Measurements from ENCODE around the gene ACIN1. TPM values are rescaled to one million over a fixed set of nuclear protein-coding genes. Genes with fewer than 3 reads are reported as not detected.
A peak's percentile ranks its signal among the peaks of the same experiment; 100 is the strongest.

Gene ACIN1
- total and polyA plus RNA-seq, 9 of the 15 experiments (the other 6 are each of a cell fraction or from before 2014, with no cell fraction given) = 5.0 to 196 (median 129) TPM

- TF ChIP-seq CREB1 (IDR thresholded peaks at IDR 0.05) (0 out of 2 replicates have a peak, but pooled peaks have one; percentile 11), CREB1 (CRISPR knock-in tag; IDR thresholded peaks at IDR 0.05) (peak; percentile 18; the same call in 1 of the 2 replicates), PRPF4 (IDR thresholded peaks at IDR 0.05; ENCODE audit: insufficient read depth, low read depth, low read length, poor library complexity, severe bottlenecking) (no peak), TEAD4 (IDR thresholded peaks at IDR 0.05; ENCODE audit: low read length) (no peak), TEAD4 (CRISPR knock-in tag; IDR thresholded peaks at IDR 0.05; ENCODE audit: borderline replicate concordance) (no peak), NR2F6 (CRISPR knock-in tag; IDR thresholded peaks at IDR 0.05) (no peak), POLR2B (IDR thresholded peaks at IDR 0.05; ENCODE audit: low read depth, partially characterized antibody) (peak; percentile 92), CHCHD3 (CRISPR knock-in tag; IDR thresholded peaks at IDR 0.05) (no peak), KLF1 (tag; IDR thresholded peaks at IDR 0.05) (no peak), USF1 (CRISPR knock-in tag; IDR thresholded peaks at IDR 0.05) (no peak), SPI1 (IDR thresholded peaks at IDR 0.05; ENCODE audit: borderline replicate concordance, low read depth, low read length) (no peak), ZBED1 (IDR thresholded peaks at IDR 0.05) (no peak), ILK (tag; IDR thresholded peaks at IDR 0.05; ENCODE audit: borderline replicate concordance, low read depth) (no peak), THAP7 (CRISPR knock-in tag; IDR thresholded peaks at IDR 0.05) (no peak), ZNF165 (CRISPR knock-in tag; IDR thresholded peaks at IDR 0.05; ENCODE audit: borderline replicate concordance) (no peak), HNRNPK (IDR thresholded peaks at IDR 0.05; ENCODE audit: low read depth, low read length, poor library complexity, severe bottlenecking) (no peak), MLX (CRISPR knock-in tag; conservative IDR thresholded peaks at IDR 0.05) (no peak), ZFP36 (IDR thresholded peaks at IDR 0.05; ENCODE audit: low read depth, low read length, partially characterized antibody) (peak; percentile 16), MNT (conservative IDR thresholded peaks at IDR 0.05) (0 out of 4 replicates have a peak, but pooled peaks of 1 of the 2 experiments have one; percentile 46), ZNF583 (CRISPR knock-in tag; IDR thresholded peaks at IDR 0.05) (no peak), NUFIP1 (IDR thresholded peaks at IDR 0.05; ENCODE audit: partially characterized antibody) (peak; percentile 28), PHF20 (IDR thresholded peaks at IDR 0.05; ENCODE audit: partially characterized antibody) (peak; percentile 51), ETS1 (conservative IDR thresholded peaks at IDR 0.05; ENCODE audit: control insufficient read depth, low read depth, low read length) (no peak), WHSC1 (IDR thresholded peaks at IDR 0.05; ENCODE audit: low read length) (no peak), KLF6 (CRISPR knock-in tag; IDR thresholded peaks at IDR 0.05; ENCODE audit: borderline replicate concordance) (no peak)
Measured at GRCh38 chr14:23071244-23071920, 23.6 kb downstream of the ACIN1 start (continued).

Data from K562 (cell line).